Muscle layer of duodenum (tissue), 2 donors: ENCODE results near the gene OR4B1.
A peak's percentile ranks its signal among the peaks of the same experiment; 100 is the strongest.
"Not testable (repeated sequence)": the region's sequence is repeated elsewhere in the genome, so short reads cannot be mapped to it uniquely, and the experiment has no call there.

Experiments used
- H3K27ac ChIP-seq: one replicate; pipeline ENCODE4 v1.7.0; 2013; ENCODE audit warnings: mild to moderate bottlenecking, low read length
- H3K27me3 ChIP-seq: one replicate; pipeline ENCODE4 v1.7.0; 2013; ENCODE audit warnings: low read depth, mild to moderate bottlenecking, control low read depth, low read length
- H3K36me3 ChIP-seq, 2 donors: one replicate each; pipeline ENCODE4 v1.7.0; 2013; ENCODE audit warnings: low read length in 2 of 2, control low read depth in 1 of 2, mild to moderate bottlenecking in 1 of 2; ENCODE audit not compliant: insufficient read depth in 2 of 2, control insufficient read depth in 1 of 2
- H3K4me1 ChIP-seq, 2 donors: one replicate each; pipeline ENCODE4 v1.7.0; 2013; ENCODE audit warnings: low read length in 2 of 2, mild to moderate bottlenecking in 2 of 2, control low read depth in 1 of 2, moderate library complexity in 1 of 2; ENCODE audit not compliant: insufficient read depth in 2 of 2, control insufficient read depth in 1 of 2
- H3K4me3 ChIP-seq, 2 donors: one replicate each; pipeline ENCODE4 v1.7.0; 2013; ENCODE audit warnings: low read length in 2 of 2, low read depth in 1 of 2, mild to moderate bottlenecking in 1 of 2
- H3K9me3 ChIP-seq, 2 donors: one replicate each; pipeline ENCODE4 v1.7.0; 2013; ENCODE audit warnings: low read length in 2 of 2, control low read depth in 1 of 2, mild to moderate bottlenecking in 1 of 2; ENCODE audit not compliant: control insufficient read depth in 1 of 2
- donor health status: healthy.

Gene OR4B1

DNA sequence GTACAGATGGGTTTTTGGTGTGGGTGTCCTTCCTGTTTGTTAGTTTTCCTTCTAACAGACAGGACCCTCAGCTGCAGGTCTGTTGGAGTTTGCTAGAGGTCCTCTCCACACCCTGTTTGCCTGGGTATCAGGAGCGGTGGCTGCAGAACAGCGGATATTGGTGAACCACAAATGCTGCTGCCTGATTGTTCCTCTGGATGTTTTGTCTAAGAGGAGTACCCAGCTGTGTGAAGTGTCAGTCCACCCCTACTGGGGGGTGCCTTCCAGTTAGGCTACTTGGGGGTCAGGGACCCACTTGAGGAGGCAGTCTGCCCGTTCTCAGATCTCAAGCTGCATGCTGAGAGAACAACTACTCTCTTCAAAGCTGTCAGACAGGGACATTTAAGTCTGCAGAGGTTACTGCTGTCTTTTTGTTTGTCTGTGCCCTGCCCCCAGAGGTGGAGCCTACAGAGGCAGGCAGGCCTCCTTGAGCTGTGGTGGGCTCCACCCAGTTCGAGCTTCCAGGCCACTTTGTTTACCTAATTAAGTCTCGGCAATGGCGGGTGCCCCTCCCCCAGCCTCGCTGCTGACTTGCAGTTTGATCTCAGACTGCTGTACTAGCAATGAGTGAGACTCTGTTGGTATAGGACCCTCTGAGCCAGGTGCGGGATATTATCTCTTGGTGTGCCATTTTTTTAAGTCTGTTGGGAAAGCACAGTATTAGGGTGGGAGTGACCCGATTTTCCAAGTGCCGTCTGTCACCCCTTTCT lies 25.5 kb upstream of the OR4B1 start:
- not testable (repeated sequence) for H3K9me3 ChIP-seq, H3K36me3 ChIP-seq, H3K27me3 ChIP-seq, H3K4me1 ChIP-seq, H3K4me3 ChIP-seq, H3K27ac ChIP-seq

DNA sequence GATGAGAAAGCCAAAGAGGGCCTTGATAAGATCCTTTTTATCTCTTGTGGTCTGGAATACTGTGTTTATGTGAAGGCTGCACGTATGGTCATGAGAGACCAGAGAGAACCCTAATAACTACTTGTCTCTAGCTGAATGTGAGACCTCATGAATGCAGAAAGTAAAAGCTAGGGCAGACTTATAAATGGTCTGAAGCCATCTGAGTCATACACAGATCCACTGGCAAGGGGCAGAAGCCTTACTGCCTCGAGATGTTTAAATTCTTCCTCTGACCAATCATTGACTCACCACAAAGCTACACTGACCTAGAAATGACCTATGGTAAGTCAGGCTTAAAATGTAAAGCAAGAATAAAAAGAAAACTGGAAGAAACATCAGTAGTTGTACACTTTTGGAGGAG lies 22.7 kb upstream of the OR4B1 start:
- no peaks in the 10 kb centered on the region for H3K4me1 ChIP-seq
- H3K36me3 ChIP-seq = no peaks in the 10 kb centered on the region
- H3K4me3 ChIP-seq = no peak overlapping the region

DNA sequence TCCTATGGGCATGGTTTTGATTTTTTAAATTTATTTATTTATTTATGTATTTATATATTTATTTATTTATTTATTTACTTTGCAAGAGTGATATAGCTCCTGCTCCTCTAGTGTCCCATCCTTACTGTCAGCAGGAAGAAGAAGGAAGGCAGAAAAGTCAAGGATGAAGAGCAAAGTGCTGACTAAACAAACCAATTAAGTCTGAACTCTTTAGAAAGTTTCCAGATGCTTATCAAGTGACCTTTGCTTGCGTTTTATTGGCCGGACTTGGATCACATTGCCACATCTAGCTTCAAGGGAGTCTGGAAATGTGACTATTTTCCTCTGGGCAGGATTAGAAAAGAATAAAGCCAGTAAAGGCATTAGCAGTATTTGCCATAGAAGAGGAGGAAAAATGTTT lies 8.7 kb upstream of the OR4B1 start:
- Histone ChIP-seq H3K4me3 (no peak overlapping the region), H3K27ac (no peak overlapping the region), H3K9me3 (no peaks in the 10 kb centered on the region), H3K36me3 (no peaks in the 10 kb centered on the region), H3K27me3 (no peaks in the 10 kb centered on the region), H3K4me1 (no peaks in the 10 kb centered on the region)

More for the DNA sequence above, 22.7 kb upstream of the OR4B1 start:
- Histone ChIP-seq H3K27ac (no peak overlapping the region), H3K9me3 (peaks cover 7 to 10% of the 10 kb centered on the region in 2 donors), H3K27me3 (no peaks in the 10 kb centered on the region)

DNA sequence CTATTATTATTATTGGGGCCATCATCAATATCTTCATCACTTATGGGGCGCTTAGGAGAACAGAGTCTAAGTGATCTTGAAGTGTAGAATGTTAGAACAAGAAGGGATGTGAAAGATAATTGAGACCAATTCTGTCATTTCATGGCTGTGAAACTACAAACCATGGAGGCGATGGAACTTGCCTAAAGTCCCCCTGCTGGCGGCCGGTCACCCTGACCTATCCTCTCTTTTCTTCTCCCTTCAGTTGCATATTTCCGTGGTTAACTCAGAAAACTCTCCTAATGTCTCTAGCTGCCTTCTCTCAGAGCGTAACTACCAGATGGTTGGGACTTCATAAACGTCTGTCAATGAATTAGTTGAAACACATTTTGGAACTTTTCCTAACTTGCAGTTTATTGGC lies 6.6 kb upstream of the OR4B1 start:
- H3K27ac ChIP-seq = no peak overlapping the region
- no peaks in the 10 kb centered on the region for H3K9me3 ChIP-seq
- H3K4me3 ChIP-seq = no peak overlapping the region
- H3K27me3 ChIP-seq = no peaks in the 10 kb centered on the region
- H3K4me1 ChIP-seq = no peaks in the 10 kb centered on the region
- H3K36me3 ChIP-seq = no peaks in the 10 kb centered on the region

DNA sequence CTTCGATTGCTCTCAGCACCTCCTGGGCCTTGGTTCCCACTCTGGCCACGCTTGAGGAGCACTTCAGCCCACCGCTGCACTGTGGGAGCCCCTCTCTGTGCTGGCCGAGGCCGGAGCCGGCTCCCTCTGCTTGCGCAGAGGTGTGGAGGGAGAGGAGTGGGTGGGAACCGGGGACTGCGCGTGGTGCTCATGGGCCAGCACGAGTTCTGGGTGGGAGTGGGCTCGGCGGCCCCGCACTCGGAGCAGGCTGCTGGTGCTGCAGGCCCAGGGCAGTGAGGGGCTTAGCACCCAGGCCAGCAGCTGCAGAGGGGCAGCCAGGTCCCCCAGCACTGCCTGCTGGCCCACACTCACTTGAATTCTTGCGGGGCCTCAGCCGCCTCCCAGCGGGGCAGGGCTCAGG lies 12.2 kb downstream of the OR4B1 start:
- peaks cover 0 to 8% of the 10 kb centered on the region in 2 donors for H3K9me3 ChIP-seq
- H3K4me3 ChIP-seq = peak overlapping the region in 1 of 2 donors; percentile 19
- no peaks in the 10 kb centered on the region for H3K4me1 ChIP-seq
- H3K27me3 ChIP-seq = no peaks in the 10 kb centered on the region
- H3K36me3 ChIP-seq = no peaks in the 10 kb centered on the region
- H3K27ac ChIP-seq = no peak overlapping the region

DNA sequence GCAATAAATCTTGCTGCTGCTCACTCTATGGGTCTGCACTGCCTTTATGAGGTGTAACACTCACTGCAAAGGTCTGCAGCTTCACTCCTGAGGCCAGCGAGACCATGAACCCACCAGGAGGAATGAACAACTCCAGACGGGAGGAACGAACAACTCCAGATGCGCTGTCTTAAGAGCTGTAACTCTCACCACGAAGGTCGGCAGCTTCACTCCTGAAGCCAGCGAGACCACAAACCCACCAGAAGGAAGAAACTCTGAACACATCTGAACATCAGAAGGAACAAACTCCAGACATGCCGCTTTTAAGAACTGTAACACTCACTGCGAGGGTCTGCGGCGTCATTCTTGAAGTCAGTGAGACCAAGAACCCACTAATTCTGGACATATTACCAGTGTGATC lies 13.4 kb downstream of the OR4B1 start:
- not testable (repeated sequence) for H3K4me1 ChIP-seq, H3K36me3 ChIP-seq, H3K4me3 ChIP-seq, H3K27me3 ChIP-seq, H3K9me3 ChIP-seq, H3K27ac ChIP-seq

DNA sequence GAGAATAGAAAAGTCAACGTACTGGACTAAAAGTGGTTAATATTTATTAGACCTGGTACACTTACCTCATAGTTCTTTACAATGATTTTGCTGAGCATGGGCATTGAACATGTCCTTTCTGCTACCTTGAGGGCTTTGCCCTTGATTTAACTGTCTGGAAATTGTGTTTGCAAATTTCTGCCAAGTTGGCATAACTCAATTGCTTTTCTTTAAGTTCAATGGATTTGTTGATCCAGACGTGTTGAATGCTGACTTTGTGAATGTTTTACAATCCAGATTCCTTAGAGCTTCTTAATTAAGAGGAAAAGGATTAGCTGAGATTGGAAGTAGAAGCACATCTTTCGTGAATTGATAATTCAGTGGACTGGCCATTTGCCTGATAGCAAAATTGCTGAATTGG lies 21.1 kb downstream of the OR4B1 start:
- no peaks in the 10 kb centered on the region for H3K36me3 ChIP-seq
- no peaks in the 10 kb centered on the region for H3K4me1 ChIP-seq
- no peaks in the 10 kb centered on the region for H3K27me3 ChIP-seq
- no peak overlapping the region for H3K27ac ChIP-seq
- H3K4me3 ChIP-seq = no peak overlapping the region
- H3K9me3 ChIP-seq = peaks cover 0 to 4% of the 10 kb centered on the region in 2 donors

DNA sequence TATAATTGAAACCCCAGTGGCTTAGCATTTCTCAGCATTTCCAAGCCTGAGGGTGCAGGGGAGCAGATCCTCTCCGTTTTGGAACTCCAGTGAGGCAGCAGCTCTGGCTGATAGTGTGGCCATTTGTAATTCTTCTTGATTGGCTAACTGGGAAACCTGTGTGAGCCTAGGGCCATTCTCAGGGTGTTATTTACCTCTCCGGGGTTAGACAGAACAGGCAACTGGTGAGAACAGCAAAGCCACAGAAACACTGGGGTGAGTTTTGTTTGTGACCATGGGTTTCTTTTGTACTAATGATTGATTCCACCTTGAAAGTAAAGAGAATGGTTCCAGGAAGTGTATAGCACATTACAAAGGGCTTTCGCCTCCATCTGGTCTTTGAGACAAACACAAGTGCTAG lies 25.9 kb downstream of the OR4B1 start:
- Histone ChIP-seq H3K9me3 (peaks cover 0 to 9% of the 10 kb centered on the region in 2 donors), H3K27me3 (no peaks in the 10 kb centered on the region), H3K4me1 (no peaks in the 10 kb centered on the region), H3K36me3 (no peaks in the 10 kb centered on the region), H3K4me3 (no peak overlapping the region), H3K27ac (no peak overlapping the region)

DNA sequence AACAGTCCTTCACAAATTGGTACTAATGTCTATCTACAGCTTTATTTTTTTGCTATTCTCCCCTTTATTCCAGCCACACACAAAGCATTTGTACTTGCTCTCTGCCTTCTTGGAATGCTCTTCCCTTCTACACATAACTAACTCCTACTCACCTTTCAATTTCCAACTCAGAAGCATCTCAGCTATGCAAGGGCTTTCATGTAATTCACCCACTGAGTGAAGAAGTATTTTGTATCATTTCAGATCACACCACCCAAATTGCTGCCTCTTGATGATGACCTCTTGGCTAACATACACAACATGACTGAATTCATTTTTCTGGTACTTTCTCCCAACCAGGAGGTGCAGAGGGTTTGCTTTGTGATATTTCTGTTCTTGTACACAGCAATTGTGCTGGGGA lies 28.2 kb downstream of the OR4B1 start, which contains the start of gene OR4X2:
TSS of gene OR4X2 (plus strand) at position 301 of the 400 bp plus-strand sequence. CDS start at position 301, 0 bp downstream.
- H3K27me3 ChIP-seq = no peaks in the 10 kb centered on the region
- no peaks in the 10 kb centered on the region for H3K36me3 ChIP-seq
- H3K4me1 ChIP-seq = no peaks in the 10 kb centered on the region
- peaks cover 0 to 15% of the 10 kb centered on the region in 2 donors for H3K9me3 ChIP-seq
- H3K27ac ChIP-seq = no peak within 1 kb of the TSS
- H3K4me3 ChIP-seq = no peak within 1 kb of the TSS

DNA sequence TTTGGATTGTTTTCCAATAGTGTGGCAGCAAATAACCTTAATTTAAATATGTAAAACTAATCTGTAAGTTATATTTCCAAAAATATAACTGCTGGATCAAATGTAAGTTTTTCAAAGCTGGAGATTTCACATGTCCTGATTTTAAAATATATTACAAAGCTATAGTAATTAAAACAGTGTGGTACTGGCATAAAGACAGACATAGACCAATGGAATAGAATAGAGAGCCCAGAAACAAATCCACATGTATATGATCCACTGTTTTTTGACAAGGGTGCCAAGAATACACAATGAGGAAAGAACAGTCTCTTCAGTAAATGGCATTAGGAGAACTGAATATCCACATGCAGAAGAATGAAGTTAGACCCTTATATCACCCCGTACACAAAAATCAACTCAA lies 32.3 kb downstream of the OR4B1 start:
- Histone ChIP-seq H3K27me3 (no peaks in the 10 kb centered on the region), H3K36me3 (no peaks in the 10 kb centered on the region), H3K9me3 (peaks cover 0 to 18% of the 10 kb centered on the region in 2 donors), H3K4me1 (no peaks in the 10 kb centered on the region), H3K27ac (no peak overlapping the region), H3K4me3 (no peak overlapping the region)

DNA sequence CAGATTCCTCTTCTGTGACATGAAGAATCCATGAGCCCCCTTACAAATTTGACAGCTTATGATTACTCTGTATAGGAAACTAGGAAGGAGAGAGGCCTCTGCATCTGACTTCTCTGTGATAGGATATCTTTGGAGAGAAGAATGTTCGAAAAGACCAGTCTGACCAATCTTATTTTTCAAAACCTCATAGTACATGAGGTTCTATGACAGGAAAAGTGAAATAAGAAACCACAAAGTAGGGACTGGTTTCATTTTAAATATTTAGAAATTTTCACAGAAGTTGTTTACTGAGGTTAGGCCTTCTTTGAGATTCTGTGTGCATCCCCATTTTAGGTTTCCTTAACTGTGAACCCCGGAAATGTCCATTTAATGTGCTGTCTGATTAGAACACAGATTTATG lies 45.0 kb downstream of the OR4B1 start:
- Histone ChIP-seq H3K4me3 (no peak overlapping the region), H3K27ac (no peak overlapping the region), H3K27me3 (no peaks in the 10 kb centered on the region), H3K36me3 (no peaks in the 10 kb centered on the region), H3K9me3 (no peaks in the 10 kb centered on the region), H3K4me1 (no peaks in the 10 kb centered on the region)

DNA sequence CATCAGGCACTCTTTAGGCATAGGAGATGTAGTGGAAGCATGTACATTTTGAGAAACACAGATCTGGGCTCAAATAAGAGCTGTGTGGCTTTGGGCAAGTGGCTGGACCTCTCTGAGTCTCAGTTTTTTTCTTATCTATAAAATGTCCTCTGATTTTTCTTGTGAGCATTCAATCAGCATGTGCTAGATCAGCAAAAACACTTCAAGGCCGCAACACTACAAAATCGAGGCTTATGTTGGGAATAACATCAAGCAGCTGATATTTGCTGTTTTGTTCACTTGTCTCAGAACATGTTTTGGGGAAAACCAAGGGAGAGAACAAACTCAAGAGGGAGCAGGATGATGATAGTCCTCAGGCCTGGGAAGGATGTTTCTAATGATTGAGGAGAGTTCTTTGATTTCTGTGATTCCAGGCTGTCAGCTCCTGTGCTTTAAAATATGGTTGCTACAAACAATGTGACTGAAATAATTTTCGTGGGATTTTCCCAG lies 46.9 kb downstream of the OR4B1 start, which contains the start of gene OR4X1:
TSS of gene OR4X1 (plus strand) at position 439 of the 489 bp plus-strand sequence. CDS start at position 439, 0 bp downstream.
- Histone ChIP-seq H3K27ac (no peak within 1 kb of the TSS), H3K9me3 (no peaks in the 10 kb centered on the region), H3K4me1 (no peaks in the 10 kb centered on the region), H3K27me3 (no peaks in the 10 kb centered on the region), H3K36me3 (no peaks in the 10 kb centered on the region), H3K4me3 (no peak within 1 kb of the TSS)
